Measurements from ENCODE around the gene AXDND1.

- TF ChIP-seq CTCF (optimal IDR thresholded peaks at IDR 0.05 in 1 of 3, IDR thresholded peaks at IDR 0.05 in 1 of 3, conservative IDR thresholded peaks at IDR 0.05 in 1 of 3; ENCODE audit: extremely low read depth in 1 of 3, insufficient read depth in 2 of 3, low read length in 3 of 3) (peak; percentile 29 to 57 (median 56)), EZH2 (IDR thresholded peaks at IDR 0.05; ENCODE audit: low read length) (no peak)
Observed at GRCh38 chr1:179369751-179370341, 4.1 kb downstream of the AXDND1 start.

All from keratinocyte (primary cell).